HPDE6-E6E7 (cell line): ENCODE data around the gene MZT1.

Experiments used
- DNase-seq: peaks from one replicate; pipeline ENCODE4 v3.0.0; 2011; ENCODE audit warnings: missing footprints; ENCODE audit errors: extremely low spot score

The MZT1 gene

DNA sequence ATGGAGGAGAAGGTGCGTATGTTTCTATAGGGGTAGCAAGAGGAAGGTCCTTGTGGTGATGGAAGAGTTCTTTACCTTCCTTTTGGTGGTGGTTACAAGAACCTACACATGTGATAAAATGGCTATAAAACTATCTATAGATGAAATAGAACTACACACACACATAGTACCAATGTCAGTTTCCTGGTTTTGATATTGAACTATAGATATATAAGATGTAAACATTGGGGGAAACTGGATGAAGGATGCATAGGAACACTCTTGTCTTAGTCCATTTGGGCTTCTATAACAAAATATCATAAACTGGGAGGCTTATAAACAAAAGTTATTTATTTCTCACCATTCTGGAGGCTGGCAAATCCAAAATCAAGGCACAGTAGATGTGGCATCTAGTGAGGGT is 47.1 kb downstream of the MZT1 start:
- DNase-seq: no peak

DNA sequence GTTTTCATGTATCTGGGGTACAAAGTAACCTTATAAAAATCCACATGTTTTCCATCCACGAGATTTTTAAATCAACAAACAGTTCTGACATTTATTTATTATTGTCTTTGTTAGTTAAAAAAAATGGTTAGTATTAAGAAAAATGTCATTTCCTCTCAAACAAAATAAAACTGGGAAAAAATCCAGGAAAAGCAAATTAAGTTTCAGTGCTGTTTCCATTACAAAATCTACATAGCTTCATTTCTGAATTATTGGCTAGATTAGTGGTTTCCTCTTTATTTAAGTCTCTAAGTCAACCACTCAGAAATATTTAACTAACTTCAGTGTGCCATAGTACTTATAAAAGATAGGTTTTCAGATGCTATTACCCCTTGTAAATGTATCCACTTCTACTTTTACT is 49.1 kb downstream of the MZT1 start:
- no peak for DNase-seq

DNA sequence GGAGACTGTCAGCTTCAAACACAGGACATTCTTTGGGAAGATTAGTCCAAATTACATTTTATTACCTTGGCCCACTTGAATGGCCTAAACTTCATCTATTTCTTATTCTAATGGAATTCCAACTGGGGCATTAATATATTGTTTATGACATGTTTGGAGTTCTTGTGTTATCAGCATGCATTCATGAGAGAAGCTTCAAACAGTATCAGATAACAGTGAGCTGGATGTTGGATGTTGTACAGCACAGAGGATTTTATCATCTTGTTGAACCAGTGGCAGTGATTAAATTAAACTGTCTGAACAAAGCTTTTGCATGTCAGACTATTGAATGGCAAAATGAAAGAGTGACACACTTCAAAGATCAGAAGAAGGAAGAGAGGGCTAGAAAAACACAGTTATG is 50.0 kb downstream of the MZT1 start:
- no peak for DNase-seq

DNA sequence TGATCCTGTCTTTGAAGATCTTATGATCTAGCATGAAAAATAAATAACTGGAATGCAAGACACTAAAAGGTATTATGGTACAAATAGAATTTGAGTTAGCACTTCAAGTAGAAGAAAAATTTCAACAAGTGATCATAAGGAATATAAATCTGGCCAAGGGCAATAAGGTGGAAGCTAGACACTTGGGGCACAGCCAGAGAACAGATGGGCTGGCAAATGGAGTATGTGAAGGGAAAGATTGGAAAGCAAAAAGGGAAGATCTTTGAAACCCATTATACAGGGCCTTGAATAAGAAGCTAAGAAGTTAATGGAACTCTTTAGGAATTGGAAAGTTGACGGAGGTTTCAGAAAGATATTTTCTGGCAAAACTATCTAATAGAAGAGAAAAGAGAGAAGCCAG is 61.0 kb downstream of the MZT1 start:
- no peak for DNase-seq

DNA sequence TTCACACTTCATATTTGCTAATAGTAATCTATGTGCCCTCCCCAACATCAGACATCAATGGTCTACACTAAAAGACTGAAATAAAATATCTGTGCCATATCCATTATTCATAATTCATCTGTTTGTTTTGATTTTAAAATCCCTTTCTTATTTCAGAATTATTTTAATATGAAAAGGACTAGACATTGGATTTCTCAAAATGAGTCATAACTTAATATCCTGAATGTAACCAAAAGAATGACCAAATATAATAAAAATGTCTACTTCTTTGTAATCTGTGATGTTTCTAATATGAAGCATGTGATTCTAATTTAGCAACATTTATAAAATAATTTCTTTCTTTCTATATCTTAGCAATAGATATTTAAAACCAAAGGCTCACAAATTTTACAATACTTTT is 64.9 kb downstream of the MZT1 start:
- DNase-seq: no peak
